Muscle layer of colon (tissue), 2 donors: Measurements from ENCODE around the gene SLC26A5.

Source experiments
- H3K27ac ChIP-seq: one replicate; pipeline ENCODE4 v1.7.0; 2013; ENCODE audit warnings: low read depth, mild to moderate bottlenecking, low read length, moderate library complexity
- H3K27me3 ChIP-seq, 2 donors: one replicate each; pipeline ENCODE4 v1.7.0; 2013; ENCODE audit warnings: low read length in 2 of 2, mild to moderate bottlenecking in 2 of 2; ENCODE audit not compliant: insufficient read depth in 2 of 2, control insufficient read depth in 1 of 2
- H3K36me3 ChIP-seq: one replicate; pipeline ENCODE4 v1.7.0; 2013; ENCODE audit warnings: mild to moderate bottlenecking, low read length; ENCODE audit not compliant: insufficient read depth
- H3K4me1 ChIP-seq: one replicate; pipeline ENCODE4 v1.7.0; 2013; ENCODE audit warnings: mild to moderate bottlenecking, low read length; ENCODE audit not compliant: insufficient read depth
- H3K4me3 ChIP-seq, 2 donors: one replicate each; pipeline ENCODE4 v1.7.0; 2013; ENCODE audit warnings: low read length in 2 of 2, low read depth in 1 of 2, mild to moderate bottlenecking in 1 of 2, moderate library complexity in 1 of 2
- H3K9ac ChIP-seq: one replicate; pipeline ENCODE4 v1.7.0; 2013; ENCODE audit warnings: low read length
- H3K9me3 ChIP-seq: one replicate; pipeline ENCODE4 v1.7.0; 2013; ENCODE audit warnings: mild to moderate bottlenecking, low read length
- donor health status: abdominal sarcoma.
- donor health status: Adenocarcinoma of cecum.

SLC26A5 gene

DNA sequence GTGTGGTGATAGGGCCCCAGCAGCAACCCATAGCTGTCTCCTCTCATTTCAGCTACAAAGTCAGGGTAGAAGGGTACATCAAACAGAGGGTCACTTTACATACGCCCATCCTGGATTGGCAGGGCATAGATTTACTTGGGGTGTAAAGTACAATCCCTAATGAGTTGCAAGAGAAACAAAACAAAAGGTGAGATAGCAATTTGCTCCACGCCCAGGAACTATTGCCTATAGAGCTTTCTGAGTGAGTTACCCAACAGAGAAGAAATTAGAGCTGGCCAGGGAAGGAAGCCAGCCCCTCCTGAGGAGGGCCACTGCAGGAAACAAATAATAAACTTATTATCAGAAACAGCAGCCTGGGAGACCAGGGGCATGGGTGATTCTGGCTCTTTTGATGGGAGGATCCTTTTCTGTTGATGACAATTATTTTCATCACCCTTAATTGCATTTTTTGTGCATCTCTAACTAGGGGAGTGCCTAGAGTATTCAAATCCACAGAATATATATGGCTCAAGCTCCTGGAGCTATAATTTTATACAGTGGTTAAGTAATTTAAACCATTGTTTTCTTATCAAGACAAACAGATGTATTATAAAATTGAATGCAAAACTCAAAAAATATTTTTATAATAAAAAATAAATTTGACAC, 47.4 kb downstream of the SLC26A5 start:
- no peak overlapping the region for H3K27ac ChIP-seq
- no peaks in the 10 kb centered on the region for H3K27me3 ChIP-seq
- no peaks in the 10 kb centered on the region for H3K36me3 ChIP-seq
- no peak overlapping the region for H3K4me3 ChIP-seq
- no peak overlapping the region for H3K9ac ChIP-seq
- H3K9me3 ChIP-seq: no peaks in the 10 kb centered on the region
- no peaks in the 10 kb centered on the region for H3K4me1 ChIP-seq

DNA sequence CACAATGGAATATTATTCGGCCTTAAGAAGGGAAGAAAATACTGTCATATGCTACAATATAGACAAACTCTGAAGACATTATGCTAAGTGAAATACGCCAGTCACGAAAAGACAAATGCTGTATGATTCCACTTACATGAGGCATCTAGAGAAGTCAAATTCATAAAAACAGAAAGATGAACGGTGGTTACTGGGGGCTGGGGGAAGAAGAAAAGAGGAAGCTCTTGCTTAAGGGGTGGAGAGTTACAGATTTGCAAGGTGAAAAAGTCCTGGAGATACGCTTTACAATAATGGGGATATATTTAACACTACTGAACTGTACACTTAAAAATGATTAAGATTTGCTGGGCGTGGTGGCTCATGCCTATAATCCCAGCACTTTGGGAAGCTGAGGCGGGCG, 49.5 kb downstream of the SLC26A5 start:
- Histone ChIP-seq H3K4me1 (no peaks in the 10 kb centered on the region), H3K27me3 (no peaks in the 10 kb centered on the region), H3K9ac (no peak overlapping the region), H3K9me3 (no peaks in the 10 kb centered on the region), H3K36me3 (no peaks in the 10 kb centered on the region), H3K27ac (no peak overlapping the region), H3K4me3 (no peak overlapping the region)

GRCh38 chr7:103395071-103395470, 50.9 kb downstream of the SLC26A5 start:
- no peak overlapping the region for H3K27ac ChIP-seq
- H3K9me3 ChIP-seq: no peaks in the 10 kb centered on the region
- H3K36me3 ChIP-seq: no peaks in the 10 kb centered on the region
- no peaks in the 10 kb centered on the region for H3K4me1 ChIP-seq
- no peaks in the 10 kb centered on the region for H3K27me3 ChIP-seq
- H3K4me3 ChIP-seq: no peak overlapping the region
- H3K9ac ChIP-seq: no peak overlapping the region

DNA sequence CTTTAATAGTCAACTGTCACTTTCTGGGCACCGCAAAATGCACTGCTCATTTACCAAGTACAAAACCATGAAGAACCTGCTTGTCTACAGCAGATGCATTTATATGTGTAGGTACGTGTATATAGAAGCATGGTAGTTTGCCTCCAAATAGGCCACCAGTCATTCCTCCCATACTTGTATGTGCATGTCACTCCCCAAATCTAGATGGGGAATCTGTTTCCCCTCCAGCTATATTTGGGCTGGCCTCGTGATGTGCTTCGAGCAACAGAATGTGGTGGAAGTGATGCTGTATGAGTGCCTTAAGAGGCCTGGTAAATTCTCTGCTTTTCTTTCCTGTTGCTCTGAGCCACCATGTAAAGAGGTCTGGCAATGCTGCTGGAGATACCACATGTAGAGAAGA, 51.4 kb downstream of the SLC26A5 start:
- Histone ChIP-seq H3K9me3 (no peaks in the 10 kb centered on the region), H3K4me3 (no peak overlapping the region), H3K27me3 (no peaks in the 10 kb centered on the region), H3K9ac (no peak overlapping the region), H3K27ac (no peak overlapping the region), H3K36me3 (no peaks in the 10 kb centered on the region), H3K4me1 (no peaks in the 10 kb centered on the region)

DNA sequence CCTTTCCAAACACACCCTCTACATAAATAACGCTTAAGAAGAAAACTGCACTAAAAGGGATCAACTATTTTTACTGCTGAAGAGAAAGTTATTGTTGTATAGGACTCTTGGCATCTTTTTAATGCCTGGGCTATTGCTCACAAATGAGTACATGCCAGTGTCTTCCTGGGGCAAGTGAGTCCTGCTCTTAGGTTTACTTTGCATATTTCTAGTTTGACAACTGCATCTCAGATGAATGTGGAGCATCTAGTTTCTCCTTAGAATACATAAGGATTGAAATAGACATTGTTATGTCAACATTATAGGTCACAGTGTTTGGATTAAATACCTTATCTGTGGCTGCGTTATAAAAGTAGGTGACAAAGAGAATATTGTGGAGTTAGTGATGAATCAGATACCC, 54.0 kb downstream of the SLC26A5 start:
- no peak overlapping the region for H3K27ac ChIP-seq
- H3K36me3 ChIP-seq: no peaks in the 10 kb centered on the region
- no peak overlapping the region for H3K4me3 ChIP-seq
- no peak overlapping the region for H3K9ac ChIP-seq
- no peaks in the 10 kb centered on the region for H3K9me3 ChIP-seq
- H3K27me3 ChIP-seq: no peaks in the 10 kb centered on the region
- H3K4me1 ChIP-seq: no peaks in the 10 kb centered on the region

GRCh38 chr7:103391150-103391549, 54.9 kb downstream of the SLC26A5 start:
- Histone ChIP-seq H3K27me3 (no peaks in the 10 kb centered on the region), H3K36me3 (no peaks in the 10 kb centered on the region), H3K4me3 (no peak overlapping the region), H3K27ac (no peak overlapping the region), H3K9me3 (no peaks in the 10 kb centered on the region), H3K9ac (no peak overlapping the region), H3K4me1 (no peaks in the 10 kb centered on the region)

- Histone ChIP-seq H3K27ac (no peak overlapping the region), H3K27me3 (no peaks in the 10 kb centered on the region), H3K9ac (no peak overlapping the region), H3K4me3 (no peak overlapping the region), H3K4me1 (no peaks in the 10 kb centered on the region), H3K9me3 (no peaks in the 10 kb centered on the region), H3K36me3 (no peaks in the 10 kb centered on the region)
Observed at GRCh38 chr7:103389263-103389662, 56.7 kb downstream of the SLC26A5 start.

DNA sequence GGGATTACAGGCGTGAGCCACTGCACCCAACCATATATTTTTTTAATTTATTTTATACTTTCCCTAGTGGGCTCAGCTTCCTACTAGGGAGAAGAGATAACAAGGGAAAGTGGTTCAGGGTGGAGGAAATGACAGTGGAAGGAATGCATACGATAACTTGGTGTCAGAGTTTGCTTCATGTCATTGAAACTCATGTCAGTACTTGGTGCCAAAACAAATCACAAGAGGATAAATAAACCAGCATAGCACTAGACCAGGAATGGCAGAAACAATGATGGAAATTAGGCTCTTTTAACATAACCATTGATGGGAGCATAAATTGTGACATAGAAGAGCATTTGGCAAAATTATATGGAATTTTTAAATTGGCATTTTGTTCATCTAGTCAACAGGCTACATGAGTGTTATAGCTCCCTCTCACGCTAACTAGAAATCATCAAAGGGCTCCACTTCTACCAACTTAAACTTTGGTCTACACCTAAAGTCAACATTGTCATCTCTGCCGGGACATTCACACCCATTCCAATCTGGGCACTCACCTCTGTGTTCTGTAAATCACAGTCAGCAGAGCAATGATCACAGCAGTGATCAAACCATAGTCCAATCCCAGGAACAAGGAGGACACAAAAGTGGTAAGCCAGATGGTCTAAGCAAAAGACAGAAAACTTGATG, 57.4 kb downstream of the SLC26A5 start:
- H3K27ac ChIP-seq: no peak overlapping the region
- H3K9ac ChIP-seq: no peak overlapping the region
- no peaks in the 10 kb centered on the region for H3K9me3 ChIP-seq
- no peaks in the 10 kb centered on the region for H3K27me3 ChIP-seq
- no peaks in the 10 kb centered on the region for H3K4me1 ChIP-seq
- no peaks in the 10 kb centered on the region for H3K36me3 ChIP-seq
- no peak overlapping the region for H3K4me3 ChIP-seq

- Histone ChIP-seq H3K36me3 (no peaks in the 10 kb centered on the region), H3K4me1 (no peaks in the 10 kb centered on the region), H3K9me3 (no peaks in the 10 kb centered on the region), H3K9ac (no peak overlapping the region), H3K27me3 (no peaks in the 10 kb centered on the region), H3K27ac (no peak overlapping the region), H3K4me3 (no peak overlapping the region)
Observed at GRCh38 chr7:103387242-103387641, 58.8 kb downstream of the SLC26A5 start.

- no peaks in the 10 kb centered on the region for H3K27me3 ChIP-seq
- H3K4me3 ChIP-seq: no peak overlapping the region
- no peaks in the 10 kb centered on the region for H3K9me3 ChIP-seq
- H3K9ac ChIP-seq: no peak overlapping the region
- H3K36me3 ChIP-seq: no peaks in the 10 kb centered on the region
- H3K4me1 ChIP-seq: no peaks in the 10 kb centered on the region
- no peak overlapping the region for H3K27ac ChIP-seq
Observed at GRCh38 chr7:103382032-103382402, 64.0 kb downstream of the SLC26A5 start.

GRCh38 chr7:103381280-103382031, 64.6 kb downstream of the SLC26A5 start:
- Histone ChIP-seq H3K4me1 (no peaks in the 10 kb centered on the region), H3K27me3 (no peaks in the 10 kb centered on the region)

More at GRCh38 chr7:103381280-103382031, 64.6 kb downstream of the SLC26A5 start:
- no peak overlapping the region for H3K27ac ChIP-seq
- no peak overlapping the region for H3K9ac ChIP-seq
- H3K4me3 ChIP-seq: no peak overlapping the region
- H3K9me3 ChIP-seq: no peaks in the 10 kb centered on the region
- H3K36me3 ChIP-seq: no peaks in the 10 kb centered on the region
